ENCODE results near the gene INSL3.
"Not testable (repeated sequence)": the region's sequence is repeated elsewhere in the genome, so short reads cannot be mapped to it uniquely, and the experiment has no call there.

INSL3 gene

DNA sequence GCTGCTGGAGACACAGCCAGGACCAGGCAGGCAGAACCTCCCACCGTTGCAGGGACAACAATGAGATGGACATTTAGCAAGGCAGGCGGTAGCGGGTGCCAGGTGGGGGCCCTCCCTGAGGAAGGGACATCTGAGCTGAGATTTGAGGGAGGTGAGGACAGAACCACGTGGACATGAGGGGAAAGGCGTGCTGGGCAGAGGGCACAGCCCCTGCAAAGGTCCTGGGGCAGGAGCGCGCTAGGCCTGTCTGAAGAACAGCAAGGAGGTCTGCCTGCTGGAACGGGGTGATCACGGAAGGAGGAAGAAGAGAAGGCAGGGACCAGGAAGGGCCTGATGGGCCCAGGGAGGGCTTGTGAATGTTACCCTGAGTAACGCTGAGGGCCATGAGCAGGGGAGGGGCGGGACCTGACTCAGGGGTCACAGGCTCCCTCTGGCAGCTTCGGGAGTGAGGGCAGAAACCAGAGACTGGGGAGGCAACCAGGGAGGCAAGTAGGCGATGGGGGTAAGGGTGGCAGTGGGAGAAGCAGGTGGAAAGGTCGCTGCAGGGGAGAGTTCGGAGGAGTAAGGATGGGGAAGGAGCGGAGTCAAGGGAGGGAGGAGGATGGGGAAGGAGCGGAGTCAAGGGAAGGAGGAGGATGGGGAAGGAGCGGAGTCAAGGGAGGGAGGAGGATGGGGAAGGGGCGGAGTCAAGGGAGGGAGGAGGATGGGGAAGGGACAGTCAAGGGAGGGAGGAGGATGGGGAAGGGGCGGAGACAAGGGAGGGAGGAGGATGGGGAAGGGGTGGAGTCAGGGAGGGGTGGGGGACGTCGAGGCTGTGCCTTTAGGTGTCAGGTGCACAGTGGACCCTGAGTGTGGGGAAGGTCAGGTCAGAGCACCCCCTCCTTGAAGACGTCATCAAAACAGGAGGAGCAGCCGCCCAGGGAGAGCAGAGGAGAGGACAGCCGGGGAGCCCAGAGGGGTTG, 42.1 kb downstream of the INSL3 start:
- no peak for DNase-seq

DNA sequence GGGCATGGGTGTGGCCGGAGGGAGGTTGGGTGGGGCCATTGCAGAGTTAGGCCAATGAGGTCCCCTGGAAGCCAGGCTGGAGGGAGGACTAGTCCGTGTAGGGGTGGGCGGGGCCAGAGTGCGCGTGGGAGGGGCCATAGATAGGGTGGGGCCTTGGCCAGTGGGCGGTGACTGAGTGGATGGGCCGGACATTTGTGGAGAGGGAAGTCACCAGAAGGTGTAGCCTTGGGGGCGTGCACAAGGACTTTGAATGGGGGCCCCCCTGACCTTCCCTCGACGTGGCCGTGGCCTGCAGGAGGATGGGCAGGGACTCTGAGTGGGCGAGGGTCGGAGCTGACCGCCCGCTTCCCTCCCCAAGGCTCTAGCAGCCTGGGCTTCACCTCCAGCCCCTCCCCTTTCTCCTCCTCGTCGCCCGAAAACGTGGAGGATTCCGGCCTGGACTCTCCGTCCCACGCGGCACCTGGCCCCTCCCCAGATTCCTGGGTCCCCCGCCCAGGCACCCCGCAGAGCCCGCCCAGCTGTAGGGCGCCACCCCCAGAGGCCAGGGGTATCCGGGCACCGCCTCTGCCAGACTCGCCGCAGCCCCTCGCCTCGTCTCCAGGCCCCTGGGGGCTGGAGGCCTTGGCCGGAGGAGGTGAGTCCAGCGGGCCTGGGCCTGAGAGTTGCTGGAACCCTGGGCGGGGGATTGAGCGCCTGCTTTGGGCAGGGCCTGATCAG, 42.9 kb downstream of the INSL3 start:
- no peak for DNase-seq

DNA sequence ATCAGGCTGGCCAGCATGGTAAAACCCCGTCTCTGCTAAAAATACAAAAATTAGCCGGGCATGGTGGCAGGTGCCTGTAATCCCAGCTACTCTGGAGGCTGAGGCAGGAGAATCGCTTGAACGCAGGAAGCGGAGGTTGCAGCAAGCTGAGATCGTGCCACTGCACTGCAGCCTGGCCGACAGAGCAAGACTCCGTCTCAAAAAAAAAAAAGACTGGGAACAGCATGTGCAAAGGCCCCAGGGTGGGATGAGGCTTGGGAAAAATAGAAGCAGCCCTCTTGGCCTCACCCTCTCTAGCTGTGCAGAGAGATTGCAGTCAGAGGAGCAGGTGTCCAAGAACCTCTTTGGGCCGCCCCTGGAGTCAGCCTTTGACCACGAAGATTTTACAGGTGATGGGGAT, 43.5 kb downstream of the INSL3 start:
- DNase-seq: not testable (repeated sequence)

DNA sequence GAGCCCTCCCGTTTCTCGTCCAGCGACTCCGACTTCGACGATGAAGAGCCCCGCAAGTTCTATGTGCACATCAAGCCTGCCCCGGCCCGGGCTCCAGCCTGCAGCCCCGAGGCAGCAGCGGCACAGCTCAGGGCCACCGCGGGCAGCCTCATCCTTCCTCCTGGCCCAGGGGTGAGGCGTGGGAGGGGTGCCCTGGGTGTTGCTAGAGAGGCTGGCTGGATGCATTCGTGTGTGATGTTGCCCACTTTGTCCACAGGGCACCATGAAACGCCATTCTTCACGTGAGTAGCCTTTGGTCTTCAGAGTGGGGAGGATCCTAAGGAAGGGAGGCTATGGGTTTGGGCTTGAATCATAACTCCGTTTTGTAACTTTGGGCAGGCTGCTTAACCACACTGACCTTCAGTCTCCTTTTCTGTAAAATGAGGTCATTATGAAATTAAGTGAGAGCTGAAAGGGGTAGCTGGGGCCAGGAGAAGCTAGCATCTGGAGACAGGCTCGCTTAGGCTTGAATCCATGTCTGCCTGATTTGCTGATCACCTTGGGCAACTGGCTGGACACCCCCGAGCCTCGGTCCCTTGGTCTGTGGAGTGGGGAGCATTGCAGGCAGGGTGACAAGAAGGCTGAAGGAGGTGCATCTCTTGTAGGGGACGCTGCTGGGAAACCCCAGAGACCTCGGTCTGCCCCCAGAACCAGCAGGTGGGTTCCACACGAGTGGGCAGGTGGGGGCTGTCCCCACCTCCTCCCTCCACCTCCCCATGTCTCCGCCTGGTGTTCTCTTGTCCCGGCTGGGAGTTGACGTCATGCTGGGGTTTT, 45.1 kb downstream of the INSL3 start:
- DNase-seq: no peak

DNA sequence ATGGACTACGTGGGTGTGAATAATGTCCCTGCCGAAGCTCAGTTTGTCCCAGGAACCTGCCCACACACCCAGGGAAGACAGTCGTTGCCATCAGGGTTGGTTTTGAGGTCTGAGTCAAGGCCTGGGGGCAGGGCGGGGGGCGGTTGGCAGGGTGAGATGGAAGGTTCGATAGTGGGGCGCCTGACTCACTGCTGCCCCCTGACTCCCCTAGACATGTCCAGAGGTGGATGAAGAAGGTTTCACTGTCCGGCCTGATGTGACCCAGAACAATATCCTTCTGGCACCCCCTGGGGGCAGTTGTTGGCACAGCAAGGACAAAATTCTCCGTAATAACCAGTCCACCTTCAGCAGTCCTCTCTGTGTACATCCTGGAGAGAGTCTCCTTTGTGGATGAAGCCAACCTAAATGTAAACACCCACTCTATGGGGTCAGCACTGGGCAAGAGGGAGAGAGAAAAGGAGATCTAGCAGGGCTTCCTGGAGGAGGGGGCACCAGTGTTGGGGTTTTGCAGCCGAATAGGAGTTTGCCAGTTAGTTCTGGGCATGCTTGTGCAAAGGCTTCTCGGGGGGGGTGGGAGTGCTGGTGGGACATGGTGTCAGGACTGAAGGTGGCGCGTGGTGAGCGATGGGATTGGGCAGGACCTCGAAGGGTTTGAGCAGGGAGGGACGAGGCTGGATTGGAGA, 45.9 kb downstream of the INSL3 start:
- no peak for DNase-seq

DNA sequence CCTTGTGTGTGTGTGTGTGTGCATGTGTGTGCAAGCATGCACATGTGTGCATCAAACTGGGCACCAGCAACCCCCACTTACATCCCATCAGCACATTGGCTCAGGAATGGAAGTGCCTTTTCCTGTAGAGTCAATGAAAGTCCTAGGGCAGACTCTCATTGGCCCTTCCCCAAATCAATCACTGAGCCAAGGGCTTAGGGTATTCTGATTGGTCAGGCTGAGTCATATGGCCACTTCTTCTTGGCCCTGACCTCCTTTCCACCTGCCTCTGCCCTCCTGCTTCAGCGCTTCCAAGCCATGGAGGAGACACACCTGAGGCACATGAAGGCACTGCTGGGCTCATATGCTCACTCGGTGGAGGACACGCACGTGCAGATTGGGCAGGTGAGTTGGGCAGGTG, 49.1 kb downstream of the INSL3 start:
- no peak for DNase-seq

DNA sequence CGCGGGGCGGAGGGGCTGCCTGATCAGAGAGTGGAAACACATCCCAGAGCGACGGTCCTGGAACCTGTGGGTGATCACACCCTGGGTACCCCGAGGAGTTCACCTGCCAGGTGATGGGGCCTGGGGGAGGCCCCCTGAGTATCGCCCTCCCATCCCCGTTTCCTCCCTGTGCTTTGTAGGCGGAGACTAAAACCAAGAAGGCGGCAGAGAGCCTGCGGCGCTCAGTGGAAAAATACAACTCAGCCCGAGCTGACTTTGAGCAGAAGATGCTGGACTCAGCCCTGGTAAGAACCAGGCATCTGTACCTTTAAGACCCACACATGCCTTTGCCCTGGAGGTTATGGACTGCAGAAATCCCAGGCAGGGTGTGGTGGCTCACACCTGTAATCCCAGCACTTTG, 50.7 kb downstream of the INSL3 start:
- no peak for DNase-seq

DNA sequence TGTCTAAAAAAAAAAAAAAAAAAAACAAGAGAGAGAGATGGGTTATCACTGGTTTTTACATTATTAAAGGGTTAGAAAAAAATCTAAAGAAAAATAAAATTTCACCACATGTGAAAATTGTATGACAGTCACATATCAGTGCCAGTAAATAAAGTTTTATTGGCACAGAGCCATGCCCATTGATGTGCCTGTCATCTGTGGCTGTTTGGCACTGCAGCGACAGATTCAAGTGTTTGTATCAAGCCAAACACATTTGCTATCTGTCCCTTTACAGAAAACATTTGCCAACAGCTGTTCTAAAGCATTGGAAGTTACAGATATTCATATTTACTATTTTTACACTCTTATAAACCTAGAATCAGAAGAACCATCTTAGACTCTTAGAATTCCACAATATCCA, 53.8 kb downstream of the INSL3 start:
- DNase-seq: no peak

DNA sequence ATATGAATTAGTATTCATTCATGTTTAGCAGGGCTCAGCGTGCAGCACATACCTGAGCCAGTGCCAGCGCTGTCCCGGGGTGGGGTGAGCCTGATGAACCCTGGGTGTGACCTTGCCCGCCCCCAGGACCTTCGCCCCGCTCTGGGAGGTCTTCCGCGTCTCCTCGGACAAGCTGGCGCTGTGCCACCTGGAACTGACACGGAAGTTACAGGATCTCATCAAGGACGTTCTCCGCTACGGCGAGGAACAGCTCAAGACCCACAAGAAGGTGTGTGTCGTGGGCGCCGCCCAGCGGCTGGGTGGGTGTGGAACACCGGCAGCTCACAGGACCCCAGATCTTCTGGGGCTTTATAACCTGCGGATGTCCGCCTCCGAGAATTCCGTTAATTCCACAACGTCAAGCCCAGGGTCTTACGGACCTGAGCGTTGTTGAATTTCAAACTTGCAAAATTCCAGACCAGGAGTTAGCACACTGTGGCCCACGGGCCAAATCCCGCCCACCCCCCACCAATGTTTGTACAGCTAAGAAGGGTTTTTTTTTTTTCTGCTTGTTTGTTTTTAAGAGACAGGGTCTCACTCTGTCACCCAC, 54.7 kb downstream of the INSL3 start:
- no peak for DNase-seq
